AG20443 (cell line): Measurements from ENCODE around the gene SMARCD2.
"Not testable (repeated sequence)": the region's sequence is repeated elsewhere in the genome, so short reads cannot be mapped to it uniquely, and the experiment has no call there.

Experiments used
- DNase-seq: peaks from one replicate; pipeline ENCODE4 v3.0.0; 2012; ENCODE audit warnings: low spot score, mixed read lengths

Gene SMARCD2

DNA sequence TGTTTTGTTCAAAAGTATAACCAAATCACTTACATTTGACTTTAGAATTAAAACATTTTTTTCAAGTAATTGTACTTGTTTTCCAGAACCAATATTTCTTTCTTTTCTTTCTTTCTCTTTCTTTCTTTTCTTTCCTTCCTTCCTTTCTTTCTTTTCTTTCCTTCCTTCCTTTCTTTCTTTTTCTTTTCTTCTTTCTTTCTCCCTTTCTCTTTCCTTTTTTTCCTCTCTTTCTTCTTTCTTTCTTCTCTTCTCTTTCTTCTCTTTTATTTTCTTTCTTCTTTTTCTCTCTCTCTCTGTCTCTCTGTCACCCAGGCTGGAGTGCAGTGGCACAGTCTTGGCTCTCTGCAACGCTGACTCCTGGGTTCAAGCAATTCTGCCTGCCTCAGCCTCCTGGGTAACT lies 41.7 kb downstream of the SMARCD2 start:
- no peak for DNase-seq

DNA sequence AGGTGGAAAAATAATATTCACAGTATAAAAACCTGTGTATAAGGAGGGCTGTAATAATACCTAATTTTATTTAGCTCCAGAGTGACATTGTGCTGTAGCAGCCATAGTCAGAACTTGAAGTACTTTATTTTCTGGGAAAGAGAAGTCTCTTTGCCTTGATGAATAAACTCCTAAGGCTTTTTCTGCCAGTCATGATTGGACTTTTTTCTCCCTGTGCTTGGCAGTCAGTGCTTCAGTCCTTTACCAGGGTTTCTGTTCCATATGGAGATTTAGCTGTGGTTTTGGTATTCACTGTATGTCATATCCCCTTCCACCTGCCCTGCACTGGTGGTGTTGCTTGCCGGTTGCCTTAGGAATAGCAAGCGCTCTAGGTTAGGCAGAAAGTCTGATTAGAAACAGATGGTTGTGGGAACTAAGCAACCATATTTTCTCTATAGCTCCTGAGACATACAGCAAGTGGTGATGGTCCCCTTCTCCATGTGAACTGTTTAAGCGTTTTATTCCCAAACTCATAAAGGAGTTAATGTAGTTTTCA lies 43.8 kb downstream of the SMARCD2 start:
- DNase-seq = no peak

- not testable (repeated sequence) for DNase-seq
Measured at GRCh38 chr17:63796375-63796774, 46.1 kb downstream of the SMARCD2 start.

DNA sequence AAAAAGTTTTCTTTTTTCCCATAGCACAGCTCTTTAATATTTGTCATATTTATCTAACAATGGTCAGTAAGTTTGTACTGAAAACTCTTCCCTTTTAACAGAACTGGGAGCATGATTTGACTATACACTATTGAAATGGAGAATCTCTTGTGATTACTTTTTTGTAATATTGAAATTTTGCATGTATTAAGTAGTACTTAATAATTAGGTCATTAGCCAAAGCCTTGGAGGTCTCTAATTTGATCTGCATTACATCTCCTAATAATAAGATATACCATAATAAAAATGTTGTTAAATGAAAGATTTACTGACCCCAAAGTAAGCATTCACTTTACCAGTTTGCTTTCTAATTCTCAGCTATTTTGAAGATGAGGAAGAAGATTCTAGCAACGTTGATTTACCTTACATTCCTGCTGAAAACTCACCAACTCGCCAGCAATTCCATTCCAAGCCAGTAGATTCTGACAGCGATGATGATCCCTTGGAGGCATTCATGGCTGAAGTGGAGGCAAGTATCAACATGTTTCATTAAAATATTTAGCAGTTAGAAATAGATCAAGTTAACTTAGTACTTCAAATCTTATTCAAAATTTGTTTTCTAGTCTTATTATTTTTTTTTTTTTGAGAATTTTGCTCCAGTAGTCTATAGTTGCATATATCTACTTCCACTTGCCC lies 50.3 kb downstream of the SMARCD2 start:
- DNase-seq = no peak

GRCh38 chr17:63790057-63790456 lies 52.4 kb downstream of the SMARCD2 start:
- no peak for DNase-seq

DNA sequence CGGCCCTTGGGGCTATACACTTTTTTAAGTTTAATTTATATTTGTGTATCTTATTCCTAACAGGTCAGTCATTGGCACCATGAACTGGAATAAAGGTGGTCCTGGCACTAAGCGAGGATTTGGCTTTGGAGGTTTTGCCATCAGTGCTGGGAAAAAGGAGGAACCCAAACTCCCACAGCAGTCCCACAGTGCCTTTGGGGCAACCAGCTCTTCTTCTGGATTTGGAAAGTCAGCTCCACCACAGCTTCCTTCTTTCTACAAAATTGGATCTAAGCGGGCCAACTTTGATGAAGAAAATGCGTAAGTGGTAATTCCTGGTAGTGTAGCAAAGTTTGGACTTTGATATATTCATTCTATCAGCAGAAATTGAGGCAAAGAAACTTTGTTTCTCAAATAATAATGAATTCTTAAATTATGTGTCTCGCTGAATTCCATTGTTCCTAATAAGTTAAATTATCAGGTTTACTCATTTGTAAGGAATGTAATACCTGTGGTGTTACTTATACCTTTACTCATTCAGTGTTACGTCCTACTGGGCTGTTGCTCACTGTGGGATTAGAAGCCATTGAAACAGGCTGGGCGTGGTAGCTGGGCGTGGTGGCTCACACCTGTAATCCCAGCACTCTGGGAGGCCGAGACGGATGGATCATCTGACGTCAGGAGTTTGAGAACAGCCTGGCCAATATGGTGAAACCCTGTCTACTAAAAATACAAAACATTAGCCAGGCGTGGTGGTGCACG lies 55.3 kb downstream of the SMARCD2 start:
- no peak for DNase-seq

GRCh38 chr17:63786117-63786516 lies 56.4 kb downstream of the SMARCD2 start:
- no peak for DNase-seq

DNA sequence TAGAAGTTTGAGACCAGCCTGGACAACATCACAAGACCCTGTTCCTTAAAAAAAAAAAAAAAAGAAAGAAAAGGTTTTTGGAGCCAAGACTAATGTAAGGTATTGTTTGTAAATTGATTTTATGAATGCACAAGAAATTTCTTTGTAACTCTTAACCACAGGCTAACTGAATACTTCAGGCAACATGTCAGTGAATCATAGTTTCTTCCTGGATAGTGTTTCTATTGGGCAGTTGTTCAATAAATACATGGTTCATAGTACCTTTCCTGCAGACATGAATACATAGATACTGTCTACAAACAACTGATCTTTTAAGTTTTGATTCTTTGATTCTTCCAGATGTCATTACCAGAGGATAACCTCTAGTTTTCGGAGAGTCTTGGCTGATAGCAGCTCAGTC lies 56.9 kb downstream of the SMARCD2 start:
- peak; percentile 54 for DNase-seq

DNA sequence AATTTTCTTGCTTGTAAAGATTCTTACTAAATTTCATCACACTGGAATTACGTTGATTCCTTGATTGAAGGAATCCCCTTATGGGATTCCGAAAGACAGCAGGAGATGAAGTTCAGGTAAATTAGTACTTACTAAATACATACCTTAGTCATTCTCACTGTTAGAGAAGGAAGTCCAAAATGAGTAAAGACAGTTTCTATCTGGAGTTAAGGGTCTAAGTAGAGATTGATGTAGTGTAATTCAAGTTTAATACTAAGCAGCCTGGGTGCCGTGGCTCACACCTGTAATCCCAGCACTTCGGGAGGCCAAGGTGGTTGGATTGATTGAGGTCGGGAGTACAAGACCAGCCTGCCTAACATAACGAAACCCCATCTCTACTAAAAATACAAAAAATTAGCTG lies 59.0 kb downstream of the SMARCD2 start:
- DNase-seq = no peak
